ENCODE measurements around the gene CNTN4.

Gene CNTN4

DNA sequence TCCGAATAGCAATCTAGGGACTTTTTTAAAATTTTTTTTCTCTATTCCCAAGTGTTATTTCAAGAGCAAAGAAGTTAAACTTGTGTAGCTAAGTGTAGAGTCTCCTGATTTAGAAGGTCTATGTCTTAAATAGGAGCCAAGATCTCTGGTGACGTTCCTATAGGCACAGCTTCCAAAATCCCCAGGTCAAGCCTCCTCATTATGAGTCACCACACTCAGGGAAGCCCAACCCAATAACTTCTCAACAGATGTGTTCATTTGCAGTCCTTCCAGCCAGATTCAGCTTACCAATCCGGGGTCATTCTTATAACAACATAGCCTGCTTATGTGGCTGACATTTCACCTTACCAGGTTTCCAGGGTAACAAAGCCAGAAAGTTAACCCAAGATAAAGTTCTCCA is 741.2 kb downstream of the CNTN4 start:
- Histone ChIP-seq H3K36me3 (ENCODE audit: control insufficient read depth in 1 of 2, insufficient read depth in 2 of 2, low read length in 2 of 2) (no peaks in the 10 kb centered on the region), H3K27ac (ENCODE audit: low read depth, low read length) (no peak overlapping the region), H3K27me3 (ENCODE audit: control insufficient read depth in 1 of 2, insufficient read depth in 2 of 2, low read length in 2 of 2) (no peaks in the 10 kb centered on the region), H3K9me3 (ENCODE audit: control insufficient read depth in 1 of 2, low read length in 2 of 2) (no peaks in the 10 kb centered on the region), H3K4me3 (ENCODE audit: low read depth in 1 of 2, low read length in 2 of 2) (no peak overlapping the region), H3K9ac (ENCODE audit: low read depth in 1 of 2, low read length in 2 of 2) (no peak overlapping the region), H3K4me1 (ENCODE audit: control insufficient read depth in 1 of 2, insufficient read depth in 2 of 2, low read length in 2 of 2) (no peaks in the 10 kb centered on the region)

DNA sequence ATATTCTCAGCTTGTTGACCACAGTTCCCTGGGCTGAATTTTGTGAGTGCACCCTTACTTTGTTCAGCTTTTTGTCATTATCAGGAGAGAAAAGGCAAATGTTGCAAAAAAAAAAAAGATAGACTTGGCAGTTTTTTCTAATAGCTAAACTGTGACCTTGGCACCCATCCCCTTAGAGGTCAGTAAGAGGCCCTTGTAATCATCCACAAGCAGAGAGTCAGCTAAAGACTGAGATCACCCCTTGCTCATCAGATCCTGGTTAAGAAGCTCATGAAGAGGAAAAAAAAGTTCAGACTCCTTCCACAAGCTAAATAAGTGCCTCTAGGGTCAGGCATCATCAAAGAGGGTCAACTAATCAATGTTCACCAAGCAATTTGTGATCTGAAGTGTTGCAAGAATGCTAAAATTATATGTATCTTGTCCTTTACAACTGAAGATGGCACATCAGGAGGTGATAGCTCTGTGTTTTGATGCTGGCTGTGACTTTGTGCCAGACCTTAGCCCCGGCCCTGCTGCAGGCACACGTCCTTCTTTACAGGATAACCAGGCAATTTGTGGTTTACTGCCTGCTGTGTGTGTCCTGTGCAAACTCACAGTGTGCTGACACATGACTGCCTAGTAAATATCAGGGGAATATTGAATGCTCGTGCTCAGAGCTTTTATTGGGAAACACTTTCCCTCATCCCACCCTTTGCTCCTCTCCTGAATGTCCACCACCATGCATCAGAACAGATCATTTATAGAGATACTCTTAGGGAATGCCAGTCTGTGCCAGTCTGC is 748.6 kb downstream of the CNTN4 start:
- Histone ChIP-seq H3K27me3 (ENCODE audit: control insufficient read depth in 1 of 2, insufficient read depth in 2 of 2, low read length in 2 of 2) (no peaks in the 10 kb centered on the region), H3K27ac (ENCODE audit: low read depth, low read length) (no peak overlapping the region), H3K9ac (ENCODE audit: low read depth in 1 of 2, low read length in 2 of 2) (no peak overlapping the region), H3K36me3 (ENCODE audit: control insufficient read depth in 1 of 2, insufficient read depth in 2 of 2, low read length in 2 of 2) (no peaks in the 10 kb centered on the region), H3K4me3 (ENCODE audit: low read depth in 1 of 2, low read length in 2 of 2) (no peak overlapping the region), H3K9me3 (ENCODE audit: control insufficient read depth in 1 of 2, low read length in 2 of 2) (no peaks in the 10 kb centered on the region), H3K4me1 (ENCODE audit: control insufficient read depth in 1 of 2, insufficient read depth in 2 of 2, low read length in 2 of 2) (no peaks in the 10 kb centered on the region)

DNA sequence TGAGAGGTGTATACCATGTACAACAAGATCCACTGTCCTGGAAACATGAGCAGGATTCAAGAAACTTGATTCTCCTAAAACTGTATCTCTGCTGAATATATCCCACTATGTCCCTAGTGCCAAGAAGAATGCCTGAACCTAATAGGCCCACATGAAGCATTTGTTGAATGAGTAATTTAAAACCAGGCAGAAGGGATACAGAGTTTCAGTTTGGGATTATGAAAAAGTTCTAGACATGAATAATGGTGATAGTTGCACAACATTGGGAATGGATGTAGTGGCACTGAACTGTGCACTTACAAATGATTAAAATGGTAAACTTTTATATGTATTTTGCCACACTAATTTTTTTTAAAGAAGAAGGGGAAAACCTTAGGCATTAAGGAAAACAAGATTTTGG is 750.4 kb downstream of the CNTN4 start:
- Histone ChIP-seq H3K36me3 (ENCODE audit: control insufficient read depth in 1 of 2, insufficient read depth in 2 of 2, low read length in 2 of 2) (no peaks in the 10 kb centered on the region), H3K27me3 (ENCODE audit: control insufficient read depth in 1 of 2, insufficient read depth in 2 of 2, low read length in 2 of 2) (no peaks in the 10 kb centered on the region), H3K9me3 (ENCODE audit: control insufficient read depth in 1 of 2, low read length in 2 of 2) (no peaks in the 10 kb centered on the region), H3K27ac (ENCODE audit: low read depth, low read length) (no peak overlapping the region), H3K4me1 (ENCODE audit: control insufficient read depth in 1 of 2, insufficient read depth in 2 of 2, low read length in 2 of 2) (no peaks in the 10 kb centered on the region), H3K4me3 (ENCODE audit: low read depth in 1 of 2, low read length in 2 of 2) (no peak overlapping the region), H3K9ac (ENCODE audit: low read depth in 1 of 2, low read length in 2 of 2) (no peak overlapping the region)

DNA sequence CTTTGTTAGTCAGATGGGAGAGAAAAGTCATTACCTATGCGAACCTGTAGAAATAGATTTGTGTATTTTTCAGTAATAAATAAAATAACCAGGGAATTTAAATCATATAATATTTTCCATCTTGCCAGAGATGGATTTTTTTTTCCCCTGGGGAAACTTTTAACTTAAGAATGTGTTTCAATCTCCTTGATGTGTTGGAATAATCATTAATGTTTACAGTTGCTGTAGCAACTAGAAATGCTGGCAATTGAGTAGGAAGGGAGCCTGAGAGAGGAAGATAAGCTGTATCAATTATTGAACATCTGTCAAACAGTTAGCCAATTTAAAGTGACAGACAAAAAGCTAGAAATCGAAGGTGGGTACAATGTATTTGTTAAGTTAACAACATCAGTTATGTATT is 752.0 kb downstream of the CNTN4 start:
- Histone ChIP-seq H3K36me3 (ENCODE audit: control insufficient read depth in 1 of 2, insufficient read depth in 2 of 2, low read length in 2 of 2) (no peaks in the 10 kb centered on the region), H3K9ac (ENCODE audit: low read depth in 1 of 2, low read length in 2 of 2) (no peak overlapping the region), H3K4me3 (ENCODE audit: low read depth in 1 of 2, low read length in 2 of 2) (no peak overlapping the region), H3K9me3 (ENCODE audit: control insufficient read depth in 1 of 2, low read length in 2 of 2) (no peaks in the 10 kb centered on the region), H3K27me3 (ENCODE audit: control insufficient read depth in 1 of 2, insufficient read depth in 2 of 2, low read length in 2 of 2) (no peaks in the 10 kb centered on the region), H3K27ac (ENCODE audit: low read depth, low read length) (no peak overlapping the region), H3K4me1 (ENCODE audit: control insufficient read depth in 1 of 2, insufficient read depth in 2 of 2, low read length in 2 of 2) (no peaks in the 10 kb centered on the region)

DNA sequence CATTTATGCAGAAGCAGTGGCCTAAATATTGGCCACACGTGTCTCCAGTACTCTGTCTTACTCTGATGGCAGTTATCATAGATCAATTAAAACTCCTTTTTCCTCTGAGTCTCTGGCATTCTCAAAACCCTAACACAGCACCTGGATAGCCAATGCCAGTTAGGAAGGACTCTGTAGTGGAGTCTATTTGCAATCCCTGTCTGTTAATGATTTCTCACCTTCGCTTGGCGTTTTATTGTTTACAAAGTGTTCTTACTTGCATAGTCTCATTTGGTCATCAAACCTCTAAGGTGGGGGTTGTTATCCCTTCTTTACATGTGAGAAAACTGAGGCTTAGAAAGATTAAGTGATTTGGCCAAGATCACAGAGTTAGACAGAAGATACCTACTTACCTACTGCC is 752.7 kb downstream of the CNTN4 start:
- H3K27ac ChIP-seq (ENCODE audit: low read depth, low read length), result no peak overlapping the region
- H3K9me3 ChIP-seq (ENCODE audit: control insufficient read depth in 1 of 2, low read length in 2 of 2), result no peaks in the 10 kb centered on the region
- H3K36me3 ChIP-seq (ENCODE audit: control insufficient read depth in 1 of 2, insufficient read depth in 2 of 2, low read length in 2 of 2), result no peaks in the 10 kb centered on the region
- H3K9ac ChIP-seq (ENCODE audit: low read depth in 1 of 2, low read length in 2 of 2), result no peak overlapping the region
- H3K4me1 ChIP-seq (ENCODE audit: control insufficient read depth in 1 of 2, insufficient read depth in 2 of 2, low read length in 2 of 2), result no peaks in the 10 kb centered on the region
- no peaks in the 10 kb centered on the region for H3K27me3 ChIP-seq (ENCODE audit: control insufficient read depth in 1 of 2, insufficient read depth in 2 of 2, low read length in 2 of 2)
- no peak overlapping the region for H3K4me3 ChIP-seq (ENCODE audit: low read depth in 1 of 2, low read length in 2 of 2)

DNA sequence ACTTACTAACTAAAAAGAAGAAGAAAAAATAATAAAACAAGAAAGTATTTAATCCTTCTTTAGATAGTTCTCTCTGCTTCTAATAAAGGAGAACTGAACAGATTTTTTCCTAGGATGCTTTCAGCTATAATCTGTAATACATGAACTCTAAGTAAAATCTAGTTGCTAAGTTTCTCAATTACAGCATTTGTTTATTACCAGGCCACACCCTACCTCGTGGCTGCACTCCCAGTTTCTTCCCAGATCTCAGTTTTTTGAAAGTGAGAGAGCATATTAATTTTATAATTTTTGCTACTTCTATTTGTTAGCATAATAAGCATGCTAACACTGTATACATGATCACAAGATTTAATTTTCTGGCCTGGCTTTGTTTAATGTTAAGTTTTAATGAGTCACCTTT is 753.2 kb downstream of the CNTN4 start:
- Histone ChIP-seq H3K4me3 (ENCODE audit: low read depth in 1 of 2, low read length in 2 of 2) (no peak overlapping the region), H3K9me3 (ENCODE audit: control insufficient read depth in 1 of 2, low read length in 2 of 2) (no peaks in the 10 kb centered on the region), H3K27ac (ENCODE audit: low read depth, low read length) (no peak overlapping the region), H3K9ac (ENCODE audit: low read depth in 1 of 2, low read length in 2 of 2) (no peak overlapping the region), H3K27me3 (ENCODE audit: control insufficient read depth in 1 of 2, insufficient read depth in 2 of 2, low read length in 2 of 2) (no peaks in the 10 kb centered on the region), H3K4me1 (ENCODE audit: control insufficient read depth in 1 of 2, insufficient read depth in 2 of 2, low read length in 2 of 2) (no peaks in the 10 kb centered on the region), H3K36me3 (ENCODE audit: control insufficient read depth in 1 of 2, insufficient read depth in 2 of 2, low read length in 2 of 2) (no peaks in the 10 kb centered on the region)

DNA sequence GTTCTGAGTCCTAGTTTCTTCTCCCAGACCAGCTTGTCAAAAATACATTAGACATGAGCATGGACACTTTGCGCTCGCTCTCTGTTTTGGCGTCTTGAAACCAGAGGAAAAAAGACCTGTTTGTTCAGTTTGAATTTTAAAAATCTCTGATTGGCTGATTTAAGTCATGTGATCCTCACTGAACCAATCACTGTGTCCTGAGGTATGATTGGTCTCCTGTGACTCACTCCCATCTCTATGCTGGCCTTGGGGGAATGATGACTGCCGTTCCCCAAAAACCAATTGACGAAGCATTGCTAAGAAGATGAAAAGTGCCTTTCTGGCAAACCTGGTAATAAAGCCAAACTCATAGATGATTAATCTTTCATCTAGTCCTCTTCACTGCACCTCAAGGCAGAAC is 755.0 kb downstream of the CNTN4 start:
- Histone ChIP-seq H3K4me3 (ENCODE audit: low read depth in 1 of 2, low read length in 2 of 2) (no peak overlapping the region), H3K9me3 (ENCODE audit: control insufficient read depth in 1 of 2, low read length in 2 of 2) (no peaks in the 10 kb centered on the region), H3K9ac (ENCODE audit: low read depth in 1 of 2, low read length in 2 of 2) (no peak overlapping the region), H3K36me3 (ENCODE audit: control insufficient read depth in 1 of 2, insufficient read depth in 2 of 2, low read length in 2 of 2) (no peaks in the 10 kb centered on the region), H3K27me3 (ENCODE audit: control insufficient read depth in 1 of 2, insufficient read depth in 2 of 2, low read length in 2 of 2) (no peaks in the 10 kb centered on the region), H3K4me1 (ENCODE audit: control insufficient read depth in 1 of 2, insufficient read depth in 2 of 2, low read length in 2 of 2) (no peaks in the 10 kb centered on the region), H3K27ac (ENCODE audit: low read depth, low read length) (no peak overlapping the region)

DNA sequence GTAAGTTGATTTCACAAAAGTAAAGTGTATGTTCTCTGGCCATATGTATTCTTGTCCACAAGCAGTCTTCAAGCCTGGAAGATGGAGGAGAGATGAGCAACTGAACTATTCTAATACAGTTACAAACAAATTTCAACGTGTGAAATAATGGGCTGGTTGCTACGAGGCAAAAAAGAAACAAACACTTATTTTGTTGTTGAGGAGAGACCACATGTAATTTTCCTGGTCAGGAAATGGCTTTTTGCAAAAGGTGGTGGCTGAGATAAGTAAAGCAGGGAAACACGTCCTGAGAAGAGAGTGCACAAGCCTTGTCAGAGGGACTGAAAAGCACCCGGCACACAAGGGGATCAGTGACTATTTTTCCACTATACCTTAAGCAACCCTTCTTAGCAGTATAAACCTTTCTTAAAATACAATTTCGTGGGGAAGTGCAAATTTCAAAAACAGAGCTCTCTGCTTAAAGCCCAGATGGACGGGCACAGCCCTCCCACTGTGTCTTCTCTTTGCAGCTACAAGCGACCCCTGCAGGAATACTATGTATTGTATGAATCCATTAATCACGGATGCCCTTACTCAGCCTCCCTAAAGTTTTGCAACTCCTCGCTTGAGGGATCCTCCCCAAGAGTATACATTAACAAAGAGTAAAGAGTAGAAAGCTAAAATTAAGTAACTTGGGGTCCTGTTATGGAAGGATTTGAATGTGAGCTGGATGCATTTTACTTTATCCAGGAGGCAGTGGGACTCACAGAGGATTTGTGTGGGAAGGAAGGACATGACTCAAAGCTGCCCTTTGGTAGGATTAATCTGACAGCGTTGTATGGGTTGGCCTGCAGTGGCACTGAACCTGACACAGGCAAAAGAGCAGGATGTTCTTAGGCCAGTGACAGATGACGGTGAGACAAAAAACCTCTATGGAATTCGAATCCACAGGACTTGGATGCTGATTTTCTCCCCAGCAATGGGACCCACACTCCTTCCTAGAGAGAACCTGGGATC is 757.8 kb downstream of the CNTN4 start:
- H3K27me3 ChIP-seq (ENCODE audit: control insufficient read depth in 1 of 2, insufficient read depth in 2 of 2, low read length in 2 of 2), result no peaks in the 10 kb centered on the region
- no peak overlapping the region for H3K27ac ChIP-seq (ENCODE audit: low read depth, low read length)
- H3K9me3 ChIP-seq (ENCODE audit: control insufficient read depth in 1 of 2, low read length in 2 of 2), result no peaks in the 10 kb centered on the region
- no peaks in the 10 kb centered on the region for H3K4me1 ChIP-seq (ENCODE audit: control insufficient read depth in 1 of 2, insufficient read depth in 2 of 2, low read length in 2 of 2)
- no peak overlapping the region for H3K4me3 ChIP-seq (ENCODE audit: low read depth in 1 of 2, low read length in 2 of 2)
- no peak overlapping the region for H3K9ac ChIP-seq (ENCODE audit: low read depth in 1 of 2, low read length in 2 of 2)
- H3K36me3 ChIP-seq (ENCODE audit: control insufficient read depth in 1 of 2, insufficient read depth in 2 of 2, low read length in 2 of 2), result no peaks in the 10 kb centered on the region

DNA sequence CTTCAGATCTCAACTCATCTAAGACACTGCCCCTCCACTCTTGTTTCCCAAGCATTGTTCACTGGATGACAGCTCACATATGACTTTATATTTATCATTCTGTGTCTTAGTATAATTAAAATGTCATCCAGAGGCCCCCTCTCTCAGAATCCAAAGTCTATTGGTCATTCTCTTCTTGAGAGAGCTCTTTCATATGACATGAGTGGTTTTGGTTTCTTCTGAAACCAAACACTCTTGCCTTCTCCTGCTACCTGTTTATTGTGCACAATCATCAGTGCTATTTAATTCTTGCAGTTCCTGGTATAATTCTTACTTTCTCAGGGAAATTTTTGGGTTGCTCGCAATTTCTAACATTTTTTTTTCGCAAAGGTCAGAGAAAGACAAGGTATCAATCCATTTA is 762.0 kb downstream of the CNTN4 start:
- Histone ChIP-seq H3K9ac (ENCODE audit: low read depth in 1 of 2, low read length in 2 of 2) (no peak overlapping the region), H3K9me3 (ENCODE audit: control insufficient read depth in 1 of 2, low read length in 2 of 2) (no peaks in the 10 kb centered on the region), H3K4me1 (ENCODE audit: control insufficient read depth in 1 of 2, insufficient read depth in 2 of 2, low read length in 2 of 2) (no peaks in the 10 kb centered on the region), H3K27ac (ENCODE audit: low read depth, low read length) (no peak overlapping the region), H3K27me3 (ENCODE audit: control insufficient read depth in 1 of 2, insufficient read depth in 2 of 2, low read length in 2 of 2) (no peaks in the 10 kb centered on the region), H3K4me3 (ENCODE audit: low read depth in 1 of 2, low read length in 2 of 2) (no peak overlapping the region), H3K36me3 (ENCODE audit: control insufficient read depth in 1 of 2, insufficient read depth in 2 of 2, low read length in 2 of 2) (no peaks in the 10 kb centered on the region)

DNA sequence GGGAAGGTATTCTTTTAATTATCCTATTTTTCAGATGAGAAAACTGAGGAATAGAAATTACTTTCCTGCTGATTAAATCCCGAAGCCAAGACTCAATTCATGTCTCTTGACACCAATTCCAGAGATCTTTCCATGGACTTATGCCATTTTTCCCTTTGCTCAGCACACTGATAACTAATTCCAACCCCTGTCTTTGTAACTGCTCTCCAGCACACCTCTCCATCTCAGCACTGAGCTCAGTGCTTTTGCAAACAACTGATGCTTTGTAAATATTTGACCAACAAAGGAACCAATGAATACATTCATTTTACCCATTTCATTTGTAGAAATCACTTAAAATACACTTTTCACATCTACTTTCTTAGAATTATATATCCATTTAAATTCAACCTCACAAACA is 762.5 kb downstream of the CNTN4 start:
- Histone ChIP-seq H3K4me1 (ENCODE audit: control insufficient read depth in 1 of 2, insufficient read depth in 2 of 2, low read length in 2 of 2) (no peaks in the 10 kb centered on the region), H3K4me3 (ENCODE audit: low read depth in 1 of 2, low read length in 2 of 2) (no peak overlapping the region)

More for the DNA sequence above, 762.5 kb downstream of the CNTN4 start:
- no peaks in the 10 kb centered on the region for H3K36me3 ChIP-seq (ENCODE audit: control insufficient read depth in 1 of 2, insufficient read depth in 2 of 2, low read length in 2 of 2)
- H3K9me3 ChIP-seq (ENCODE audit: control insufficient read depth in 1 of 2, low read length in 2 of 2), result no peaks in the 10 kb centered on the region
- H3K9ac ChIP-seq (ENCODE audit: low read depth in 1 of 2, low read length in 2 of 2), result no peak overlapping the region
- no peak overlapping the region for H3K27ac ChIP-seq (ENCODE audit: low read depth, low read length)
- no peaks in the 10 kb centered on the region for H3K27me3 ChIP-seq (ENCODE audit: control insufficient read depth in 1 of 2, insufficient read depth in 2 of 2, low read length in 2 of 2)
